ENCODE measurements around the gene PTH1R.

The PTH1R gene

DNA sequence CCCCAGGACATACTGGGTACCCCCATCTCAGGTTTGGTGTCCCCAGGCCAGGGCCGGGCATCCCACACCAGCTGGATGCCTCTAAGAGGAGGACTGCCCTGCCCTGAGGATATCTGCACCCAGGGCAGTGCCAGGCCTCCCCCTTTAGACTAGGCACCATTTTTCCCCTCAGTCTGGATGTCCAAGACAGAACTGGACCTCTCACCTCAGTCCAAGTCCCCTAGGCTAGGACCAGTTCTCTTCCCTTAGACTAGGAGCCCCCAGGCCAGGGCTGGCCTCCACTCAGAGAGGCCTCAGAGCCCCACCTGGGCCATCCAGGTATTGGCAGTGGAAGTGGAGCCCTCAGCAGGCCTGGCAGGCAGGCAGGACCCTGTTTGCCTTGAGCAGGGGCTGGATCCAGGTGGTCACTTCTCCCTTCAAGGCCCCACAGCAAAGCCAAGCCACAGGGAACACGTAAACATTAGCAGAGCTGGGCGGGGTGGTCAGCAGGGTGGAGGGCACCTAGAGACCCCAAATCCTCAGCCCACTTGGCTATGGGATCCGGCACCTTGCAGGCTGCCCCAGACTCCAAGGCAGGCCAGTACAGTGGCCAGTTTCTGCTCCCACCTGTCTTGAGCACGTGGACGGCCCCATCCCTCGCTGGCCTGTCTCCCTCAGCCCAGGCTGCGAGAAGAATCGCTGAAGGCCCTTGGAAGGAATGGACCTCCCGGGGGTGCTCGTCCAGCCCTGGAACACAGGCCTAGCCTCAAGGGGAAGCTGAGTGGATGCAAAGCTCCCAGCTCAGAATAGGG lies 28.3 kb downstream of the PTH1R start:
- H3K9me3 Mint-ChIP-seq: no peaks in the 10 kb centered on the region
- H3K27me3 Mint-ChIP-seq (ENCODE audit: low read depth, poor library complexity): no peaks in the 10 kb centered on the region
- peaks cover 4% of the 10 kb centered on the region for H3K4me1 Mint-ChIP-seq
- H3K27ac Mint-ChIP-seq: no peak overlapping the region
- H3K4me3 Mint-ChIP-seq: no peak overlapping the region
- TF ChIP-seq, protein P1, sequence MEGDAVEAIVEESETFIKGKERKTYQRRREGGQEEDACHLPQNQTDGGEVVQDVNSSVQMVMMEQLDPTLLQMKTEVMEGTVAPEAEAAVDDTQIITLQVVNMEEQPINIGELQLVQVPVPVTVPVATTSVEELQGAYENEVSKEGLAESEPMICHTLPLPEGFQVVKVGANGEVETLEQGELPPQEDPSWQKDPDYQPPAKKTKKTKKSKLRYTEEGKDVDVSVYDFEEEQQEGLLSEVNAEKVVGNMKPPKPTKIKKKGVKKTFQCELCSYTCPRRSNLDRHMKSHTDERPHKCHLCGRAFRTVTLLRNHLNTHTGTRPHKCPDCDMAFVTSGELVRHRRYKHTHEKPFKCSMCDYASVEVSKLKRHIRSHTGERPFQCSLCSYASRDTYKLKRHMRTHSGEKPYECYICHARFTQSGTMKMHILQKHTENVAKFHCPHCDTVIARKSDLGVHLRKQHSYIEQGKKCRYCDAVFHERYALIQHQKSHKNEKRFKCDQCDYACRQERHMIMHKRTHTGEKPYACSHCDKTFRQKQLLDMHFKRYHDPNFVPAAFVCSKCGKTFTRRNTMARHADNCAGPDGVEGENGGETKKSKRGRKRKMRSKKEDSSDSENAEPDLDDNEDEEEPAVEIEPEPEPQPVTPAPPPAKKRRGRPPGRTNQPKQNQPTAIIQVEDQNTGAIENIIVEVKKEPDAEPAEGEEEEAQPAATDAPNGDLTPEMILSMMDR (IDR thresholded peaks at IDR 0.05): no peak
- H3K36me3 Mint-ChIP-seq (ENCODE audit: low read depth): no peaks in the 10 kb centered on the region
- no peak for DNase-seq

DNA sequence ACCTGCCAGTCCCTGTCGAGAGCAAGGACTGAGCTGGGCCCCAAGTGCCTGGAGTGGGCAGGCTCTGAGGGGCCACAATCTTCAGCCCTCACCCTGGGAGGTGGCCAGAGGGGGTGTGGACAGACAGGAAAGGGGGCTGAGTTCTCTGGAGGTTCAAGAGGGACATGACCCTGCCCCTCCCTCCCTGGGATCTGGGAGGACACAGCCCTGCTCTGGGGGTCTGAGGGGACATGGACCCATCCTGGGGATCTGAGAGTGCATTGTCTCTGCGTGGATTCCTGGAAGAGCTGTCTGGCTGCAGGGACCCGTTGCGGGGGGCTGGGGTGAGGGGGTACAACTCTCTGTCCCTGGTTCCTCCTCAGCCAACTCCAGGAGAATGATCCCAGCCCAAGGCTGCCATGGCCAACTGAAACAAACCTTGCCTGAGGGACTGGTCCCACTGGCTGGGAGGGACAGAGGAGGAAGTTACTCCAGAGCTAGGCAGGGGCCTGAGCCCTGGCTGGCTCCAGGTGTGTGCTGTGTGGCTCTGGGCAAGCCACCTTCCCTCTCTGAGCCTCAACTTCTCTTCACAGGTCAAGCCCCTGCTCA lies 29.0 kb downstream of the PTH1R start:
- no peak overlapping the region for H3K27ac Mint-ChIP-seq
- no peaks in the 10 kb centered on the region for H3K27me3 Mint-ChIP-seq (ENCODE audit: low read depth, poor library complexity)
- H3K36me3 Mint-ChIP-seq (ENCODE audit: low read depth): no peaks in the 10 kb centered on the region
- peaks cover 4% of the 10 kb centered on the region for H3K4me1 Mint-ChIP-seq
- H3K4me3 Mint-ChIP-seq: no peak overlapping the region
- H3K9me3 Mint-ChIP-seq: no peaks in the 10 kb centered on the region
- DNase-seq: no peak
- TF ChIP-seq, protein P1 (IDR thresholded peaks at IDR 0.05): no peak

DNA sequence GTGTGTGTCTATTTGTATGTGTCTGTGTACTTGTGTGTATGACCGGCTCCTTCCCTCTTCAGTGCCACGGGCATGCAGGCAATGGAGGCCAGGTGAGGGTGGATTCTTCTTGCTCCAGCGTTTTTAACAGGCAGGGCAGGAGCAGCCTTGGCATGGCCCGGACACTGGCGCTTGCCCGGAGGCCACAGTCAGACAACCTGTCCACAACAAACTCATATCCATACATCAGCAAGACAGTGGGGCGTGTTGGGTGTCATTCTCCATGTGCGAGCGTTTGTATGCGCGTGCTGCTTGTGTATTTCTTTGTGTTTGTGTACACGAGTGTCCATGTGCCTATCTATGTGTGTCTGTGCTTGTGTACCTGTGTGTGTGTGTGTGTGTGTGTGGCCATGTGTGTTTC lies 29.8 kb downstream of the PTH1R start:
- no peaks in the 10 kb centered on the region for H3K27me3 Mint-ChIP-seq (ENCODE audit: low read depth, poor library complexity)
- TF ChIP-seq, protein P1 (IDR thresholded peaks at IDR 0.05): no peak
- H3K4me1 Mint-ChIP-seq: peaks cover 4% of the 10 kb centered on the region
- no peak overlapping the region for H3K27ac Mint-ChIP-seq
- H3K4me3 Mint-ChIP-seq: no peak overlapping the region
- H3K36me3 Mint-ChIP-seq (ENCODE audit: low read depth): peaks cover 2% of the 10 kb centered on the region
- no peaks in the 10 kb centered on the region for H3K9me3 Mint-ChIP-seq
- no peak for DNase-seq

DNA sequence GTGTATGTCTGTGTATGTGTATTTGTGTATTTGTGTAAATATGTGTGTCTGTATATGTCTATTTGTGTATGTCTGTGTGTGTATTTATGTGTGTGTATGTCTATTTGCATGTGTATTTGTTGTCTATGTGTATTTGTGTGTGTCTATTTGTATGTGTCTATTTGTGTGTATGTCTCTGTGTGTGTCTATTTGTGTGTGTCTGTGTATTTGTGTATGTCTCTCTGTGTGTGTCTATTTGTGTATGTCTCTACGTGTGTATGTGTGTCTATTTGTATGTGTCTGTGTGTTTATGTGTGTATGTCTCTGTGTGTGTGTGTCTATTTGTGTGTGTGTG lies 30.4 kb downstream of the PTH1R start:
- Mint-ChIP-seq H3K4me3 (no peak overlapping the region), H3K27ac (no peak overlapping the region), H3K27me3 (ENCODE audit: low read depth, poor library complexity) (no peaks in the 10 kb centered on the region), H3K36me3 (ENCODE audit: low read depth) (peaks cover 6% of the 10 kb centered on the region), H3K4me1 (peaks cover 4% of the 10 kb centered on the region), H3K9me3 (no peaks in the 10 kb centered on the region)
- DNase-seq: no peak
- TF ChIP-seq, protein P1 (IDR thresholded peaks at IDR 0.05): no peak

DNA sequence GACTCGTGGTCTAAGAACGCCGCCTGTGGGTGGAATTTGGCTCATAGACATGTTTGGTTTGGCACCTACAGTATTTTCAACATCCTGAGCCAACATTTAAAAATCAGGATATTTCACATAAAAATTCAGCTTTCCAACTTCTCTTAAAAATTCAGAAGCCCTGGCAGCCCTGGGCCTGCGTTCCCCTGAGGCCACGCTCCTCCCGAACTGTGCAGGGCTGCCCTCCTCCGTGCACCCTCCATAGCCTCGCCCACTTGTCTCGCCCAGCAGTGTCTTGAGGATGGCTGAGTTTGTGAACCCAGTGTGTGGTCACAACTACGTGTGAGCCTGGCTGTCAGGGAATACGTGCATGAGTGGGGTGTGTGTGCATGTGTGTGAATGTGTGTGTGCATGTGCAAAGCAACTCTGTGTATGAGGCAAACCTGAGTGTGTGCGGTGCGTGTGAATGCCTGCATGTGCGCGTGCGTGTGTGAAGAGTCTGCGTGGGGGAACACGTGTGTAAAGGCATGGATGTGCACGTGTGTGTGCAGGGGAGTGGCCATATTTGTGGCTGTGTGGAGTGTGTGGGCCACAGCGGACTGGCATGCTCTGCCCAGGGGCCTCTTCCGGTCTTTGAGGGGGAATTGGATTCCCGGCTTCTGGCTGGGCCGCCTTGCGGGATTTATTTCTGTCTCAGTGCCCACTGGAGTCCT lies 30.9 kb downstream of the PTH1R start:
- H3K27ac Mint-ChIP-seq: no peak overlapping the region
- H3K4me1 Mint-ChIP-seq: peaks cover 4% of the 10 kb centered on the region
- H3K4me3 Mint-ChIP-seq: no peak overlapping the region
- DNase-seq: no peak
- TF ChIP-seq, protein P1 (IDR thresholded peaks at IDR 0.05): no peak
- H3K9me3 Mint-ChIP-seq: no peaks in the 10 kb centered on the region
- H3K36me3 Mint-ChIP-seq (ENCODE audit: low read depth): peaks cover 11% of the 10 kb centered on the region
- no peaks in the 10 kb centered on the region for H3K27me3 Mint-ChIP-seq (ENCODE audit: low read depth, poor library complexity)
